HCT116 (cell line): Measurements from ENCODE around the gene RBM19.

Source experiments
- CEBPB ChIP-seq: IDR thresholded peaks from 2 replicates; pipeline ENCODE4 v1.6.1; 2012; ENCODE audit warnings: low read depth
- CTCF ChIP-seq, 3 experiments: fragments of 200-600 bp in 1 of 3; sonication (generic) in 1 of 3; IDR thresholded peaks in 2 of 3; conservative IDR thresholded peaks in 1 of 3; 2 replicates each; pipeline ENCODE4 v1.5.1; 2012 to 2017; ENCODE audit warnings: low read depth in 2 of 3, low read length in 2 of 3, antibody characterized with exemption in 1 of 3, borderline replicate concordance in 1 of 3, control low read depth in 1 of 3, mild to moderate bottlenecking in 1 of 3, mixed read lengths in 1 of 3, mixed run types in 1 of 3, moderate library complexity in 1 of 3; ENCODE audit not compliant: insufficient read depth in 1 of 3
- EZH2phosphoT487 ChIP-seq: fragments of 200-600 bp; IDR thresholded peaks from 2 replicates; pipeline ENCODE4 v1.6.1; 2018; ENCODE audit warnings: antibody characterized with exemption, borderline replicate concordance
- FOSL1 ChIP-seq: IDR thresholded peaks from 2 replicates; pipeline ENCODE4 v1.6.1; 2012; ENCODE audit warnings: low read depth
- JUND ChIP-seq: IDR thresholded peaks from 2 replicates; pipeline ENCODE4 v1.6.1; 2012
- MAX ChIP-seq: IDR thresholded peaks from 2 replicates; pipeline ENCODE4 v1.6.1; 2012
- POLR2A ChIP-seq: IDR thresholded peaks from 2 replicates; pipeline ENCODE4 v1.7.0; 2011; ENCODE audit warnings: borderline replicate concordance; ENCODE audit not compliant: insufficient read depth, insufficient read length; ENCODE audit errors: extremely low read depth
- POLR2AphosphoS5 ChIP-seq: IDR thresholded peaks from 2 replicates; pipeline ENCODE4 v1.6.1; 2011; ENCODE audit warnings: mild to moderate bottlenecking, low read depth, low read length, moderate library complexity
- REST ChIP-seq: IDR thresholded peaks from 2 replicates; pipeline ENCODE4 v1.6.1; 2012; ENCODE audit warnings: low read depth
- SP1 ChIP-seq: IDR thresholded peaks from 2 replicates; pipeline ENCODE4 v1.6.1; 2012; ENCODE audit warnings: low read depth
- SRF ChIP-seq: IDR thresholded peaks from 2 replicates; pipeline ENCODE4 v1.6.1; 2012; ENCODE audit warnings: low read depth

DNA sequence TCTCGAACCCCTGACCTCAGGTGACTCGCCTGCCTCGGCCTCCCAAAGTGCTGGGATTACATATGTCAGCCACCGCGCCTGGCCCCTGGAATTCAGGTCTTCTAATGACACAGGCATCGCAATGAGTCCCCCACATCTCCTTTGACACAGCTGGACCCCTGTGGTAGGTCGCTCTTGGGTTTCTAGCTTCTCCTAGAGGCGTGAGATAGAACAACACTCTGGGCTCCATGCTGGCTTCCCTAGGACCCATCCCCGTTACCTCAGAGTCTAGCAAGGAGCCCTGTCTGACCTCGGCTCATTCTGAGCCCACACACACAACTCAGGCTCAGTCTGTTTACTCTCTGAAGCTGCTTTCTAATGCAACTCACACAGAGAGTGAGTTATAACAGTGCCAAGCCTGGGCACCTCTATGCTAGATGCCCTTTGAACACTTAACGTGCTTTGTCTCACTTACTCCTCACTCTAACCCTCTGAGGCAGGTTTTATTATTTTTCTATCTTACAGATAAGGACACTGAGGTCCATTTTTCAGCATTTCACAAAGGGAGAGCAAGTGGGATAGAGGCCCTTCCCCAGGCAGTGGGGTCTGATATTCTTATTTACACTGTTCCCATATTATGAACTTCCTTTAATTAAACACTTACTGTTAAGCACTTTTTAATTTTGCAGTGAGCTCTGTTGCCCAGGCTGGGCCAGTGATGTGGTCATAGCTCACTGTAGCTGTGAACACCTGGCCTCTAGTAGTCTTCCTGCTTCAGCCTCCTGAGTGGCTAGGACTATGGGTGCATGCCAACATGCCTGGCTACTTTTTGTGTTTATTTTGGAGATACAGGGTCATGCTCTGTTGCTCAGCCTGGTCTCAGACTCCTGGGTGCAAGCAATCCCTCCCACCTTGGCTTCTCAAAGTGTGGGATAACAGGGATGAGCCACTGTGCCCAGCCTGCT is 40.6 kb upstream of the RBM19 start:
- TF ChIP-seq CTCF (IDR thresholded peaks at IDR 0.05 in 2 of 3, conservative IDR thresholded peaks at IDR 0.05 in 1 of 3; ENCODE audit: borderline replicate concordance in 1 of 3, insufficient read depth in 1 of 3, low read depth in 2 of 3, low read length in 2 of 3) (no peak), JUND (no peak), EZH2phosphoT487 (no peak), SRF (no peak), SP1 (no peak), REST (no peak), POLR2A (no peak), POLR2AphosphoS5 (no peak), FOSL1 (no peak), MAX (no peak), CEBPB (no peak)
